ENCODE results near the gene DLEC1.

The DLEC1 gene

DNA sequence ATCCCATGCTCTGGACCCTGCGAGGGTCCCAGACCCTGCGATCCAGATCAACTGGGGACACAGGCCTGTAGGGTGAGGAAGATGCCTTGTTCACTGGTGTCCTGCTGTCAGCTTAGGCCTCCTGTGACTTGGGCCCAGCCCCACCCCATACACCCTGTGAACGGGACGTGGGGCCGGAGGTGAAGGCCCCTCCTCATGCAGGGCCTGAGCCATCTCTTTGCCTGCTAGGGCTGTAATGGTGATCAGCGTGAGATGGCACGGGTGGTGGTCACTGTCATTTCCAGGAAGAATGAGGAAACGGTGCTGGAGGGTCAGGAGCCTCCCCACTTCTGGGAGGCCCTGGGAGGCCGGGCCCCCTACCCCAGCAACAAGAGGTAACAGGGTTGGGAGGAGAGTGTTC, 36.1 kb upstream of the DLEC1 start:
- DNase-seq = no peak

DNA sequence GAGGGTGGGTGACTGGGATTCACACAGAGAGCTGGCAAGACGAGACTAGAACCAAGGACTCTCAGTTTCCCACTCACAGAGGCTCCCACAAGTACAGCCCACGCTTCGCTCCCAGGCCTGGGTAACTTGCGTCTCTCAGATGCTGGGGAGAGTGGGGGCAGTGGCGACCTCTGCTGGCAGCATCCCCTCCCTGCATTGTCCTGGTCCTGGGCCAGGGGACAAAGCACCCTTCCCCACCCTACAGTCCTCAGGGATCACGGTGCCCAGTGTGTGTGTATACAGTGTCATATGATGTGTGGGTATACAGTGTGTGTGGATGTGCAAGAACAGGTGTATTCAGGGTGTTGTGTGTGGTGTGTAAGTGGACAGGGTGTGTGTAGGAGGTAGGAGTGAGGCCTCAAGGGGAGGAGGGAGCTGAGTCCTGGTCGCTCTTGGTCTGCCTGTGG, 35.6 kb upstream of the DLEC1 start:
- peak; percentile 50 for DNase-seq

DNA sequence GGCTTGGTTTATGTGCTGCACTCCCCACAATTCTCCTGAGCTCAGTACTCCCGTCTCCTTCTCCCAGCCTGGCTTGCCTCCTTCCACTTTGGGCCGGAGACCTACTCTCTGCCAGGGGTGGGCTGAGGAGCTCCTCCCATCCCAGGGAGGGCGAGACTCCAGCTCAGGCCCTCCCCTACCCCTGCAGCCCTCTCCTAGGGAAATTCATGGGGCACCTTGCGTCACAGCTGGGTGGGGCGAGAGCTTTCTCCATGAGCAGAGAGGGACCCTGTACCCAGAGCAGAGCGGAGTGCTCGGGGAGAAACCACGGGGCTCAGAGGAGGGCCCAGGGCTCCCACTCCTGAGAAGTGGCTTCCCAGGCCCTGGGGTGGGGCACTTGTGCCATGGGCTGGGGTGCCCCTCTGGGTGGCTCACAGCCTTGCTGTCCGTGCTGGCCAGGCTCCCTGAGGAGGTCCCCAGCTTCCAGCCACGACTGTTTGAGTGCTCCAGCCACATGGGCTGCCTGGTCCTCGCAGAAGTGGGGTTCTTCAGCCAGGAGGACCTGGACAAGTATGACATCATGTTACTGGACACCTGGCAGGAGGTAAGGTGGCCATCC, 35.1 kb upstream of the DLEC1 start:
- no peak for DNase-seq

DNA sequence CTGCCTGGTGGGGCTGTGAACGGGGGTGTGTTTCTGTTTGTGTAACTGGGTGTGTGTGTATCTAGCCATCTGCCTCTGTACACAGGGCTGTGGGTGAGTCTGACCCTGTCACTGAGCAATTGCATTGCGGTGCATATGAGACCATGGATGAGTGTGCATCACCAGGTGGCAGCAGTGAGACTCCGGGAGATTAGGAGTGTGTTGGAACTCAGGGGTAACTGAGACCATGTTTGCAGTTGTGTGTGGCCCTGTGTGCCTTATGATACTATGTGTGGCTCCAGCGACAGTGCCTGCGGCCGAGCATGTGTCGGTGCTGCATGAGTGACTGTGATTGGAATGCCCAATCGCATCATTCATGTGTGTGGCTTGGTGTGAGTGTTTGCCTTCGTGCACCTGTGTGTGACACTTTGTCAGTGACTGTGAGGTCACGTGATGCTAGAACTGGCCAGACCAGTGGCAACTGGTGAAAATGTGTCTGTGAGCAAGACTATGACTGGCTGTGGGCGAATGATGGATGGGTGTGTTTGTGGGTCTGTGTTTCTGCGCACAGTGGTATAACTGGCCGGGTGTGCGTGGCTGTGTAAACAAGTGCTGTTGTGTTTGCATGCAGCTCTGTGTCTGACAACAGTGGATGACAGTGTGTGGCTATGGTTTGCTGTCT, 34.5 kb upstream of the DLEC1 start:
- DNase-seq = no peak

DNA sequence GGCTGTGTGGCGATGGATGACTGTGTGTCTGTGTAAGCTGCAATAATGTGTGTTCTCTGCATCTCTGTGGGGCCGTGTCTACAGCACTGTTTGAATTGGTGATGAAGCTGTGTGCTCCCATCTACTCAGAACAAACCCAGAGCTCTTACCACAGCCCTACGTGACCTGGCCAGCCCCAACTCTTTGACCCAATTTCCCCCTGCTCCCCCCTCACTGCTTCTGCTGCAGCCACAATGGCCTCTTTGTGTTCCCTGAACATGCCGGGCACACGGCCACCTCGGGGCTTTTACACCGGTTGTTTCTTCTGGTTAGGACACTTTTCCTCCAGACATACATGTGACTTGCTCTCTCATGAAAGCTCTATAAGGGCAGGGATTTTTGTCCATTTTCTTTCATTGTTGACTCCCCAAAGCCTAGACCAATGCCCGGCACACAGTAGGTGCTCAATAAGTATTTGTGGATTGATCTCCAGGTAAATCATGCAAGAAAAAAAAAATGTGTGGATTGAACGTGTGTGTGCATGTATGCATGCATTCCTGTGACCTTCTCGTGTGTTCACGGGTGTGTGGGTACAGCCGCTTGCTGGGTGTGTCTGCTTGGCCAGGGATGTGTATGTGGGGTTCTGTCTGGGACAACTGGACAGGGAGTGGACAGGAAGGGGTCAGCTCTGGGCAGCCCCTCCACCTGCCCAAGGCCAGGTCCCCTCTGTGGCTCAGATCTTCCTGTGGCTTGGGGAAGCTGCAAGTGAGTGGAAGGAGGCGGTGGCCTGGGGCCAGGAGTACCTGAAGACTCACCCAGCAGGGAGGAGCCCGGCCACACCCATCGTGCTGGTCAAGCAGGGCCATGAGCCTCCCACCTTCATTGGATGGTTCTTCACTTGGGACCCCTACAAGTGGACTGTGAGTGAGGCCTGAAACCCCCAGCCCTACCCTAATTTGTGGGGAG, 33.7 kb upstream of the DLEC1 start:
- no peak for DNase-seq

DNA sequence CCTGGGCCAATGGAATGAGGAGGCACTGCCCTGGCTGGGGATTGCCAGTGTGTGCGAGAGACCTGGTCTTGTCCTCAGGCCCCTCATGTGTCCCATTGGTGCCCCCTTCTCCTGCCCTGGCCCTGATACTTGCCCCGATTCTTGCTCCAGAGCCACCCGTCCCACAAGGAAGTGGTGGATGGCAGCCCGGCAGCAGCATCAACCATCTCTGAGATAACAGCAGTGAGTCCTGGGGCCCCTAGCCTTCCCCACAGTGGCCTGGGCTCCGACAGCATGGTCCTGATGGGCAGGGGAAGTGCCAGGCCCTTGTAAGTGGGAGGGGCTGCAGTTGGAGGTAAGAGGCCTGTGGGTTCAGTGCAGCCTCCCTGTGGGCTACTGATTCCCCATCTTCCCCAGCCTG, 33.0 kb upstream of the DLEC1 start:
- no peak for DNase-seq

DNA sequence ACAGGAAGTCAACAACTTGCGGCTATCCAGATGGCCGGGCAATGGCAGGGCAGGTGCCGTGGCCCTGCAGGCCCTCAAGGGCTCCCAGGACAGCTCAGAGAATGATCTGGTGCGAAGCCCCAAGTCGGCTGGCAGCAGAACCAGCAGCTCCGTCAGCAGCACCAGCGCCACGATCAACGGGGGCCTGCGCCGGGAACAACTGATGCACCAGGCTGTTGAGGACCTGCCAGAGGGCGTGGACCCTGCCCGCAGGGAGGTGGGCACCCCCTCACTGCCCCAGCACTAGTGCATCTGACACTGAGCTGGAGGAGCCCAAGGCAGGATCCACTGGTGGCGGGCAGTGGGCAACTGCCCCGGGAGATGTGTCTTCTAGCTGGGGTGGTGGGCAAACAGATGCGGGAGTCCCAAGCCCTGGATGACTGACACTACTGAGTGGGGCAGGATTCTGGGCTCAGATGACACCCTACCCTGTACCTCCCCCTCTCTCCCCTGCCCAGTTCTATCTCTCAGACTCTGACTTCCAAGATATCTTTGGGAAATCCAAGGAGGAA, 32.5 kb upstream of the DLEC1 start:
- DNase-seq = no peak

DNA sequence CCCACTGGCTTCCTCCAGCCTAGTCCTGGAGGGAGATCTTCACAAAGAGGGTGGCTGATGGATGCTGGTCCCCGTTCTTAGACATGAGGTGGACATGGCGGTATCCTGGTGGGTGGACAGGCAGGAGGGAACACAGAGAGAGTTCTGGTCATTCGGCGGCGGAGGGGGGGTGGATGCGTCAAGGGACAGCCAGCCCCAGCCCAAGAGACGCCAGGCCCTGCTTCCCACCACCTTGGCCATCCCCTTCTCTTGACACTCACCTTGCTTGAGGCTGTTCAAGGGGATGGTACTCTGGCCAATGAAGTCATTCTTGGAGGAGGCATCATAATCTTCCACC, 31.3 kb upstream of the DLEC1 start:
- no peak for DNase-seq

DNA sequence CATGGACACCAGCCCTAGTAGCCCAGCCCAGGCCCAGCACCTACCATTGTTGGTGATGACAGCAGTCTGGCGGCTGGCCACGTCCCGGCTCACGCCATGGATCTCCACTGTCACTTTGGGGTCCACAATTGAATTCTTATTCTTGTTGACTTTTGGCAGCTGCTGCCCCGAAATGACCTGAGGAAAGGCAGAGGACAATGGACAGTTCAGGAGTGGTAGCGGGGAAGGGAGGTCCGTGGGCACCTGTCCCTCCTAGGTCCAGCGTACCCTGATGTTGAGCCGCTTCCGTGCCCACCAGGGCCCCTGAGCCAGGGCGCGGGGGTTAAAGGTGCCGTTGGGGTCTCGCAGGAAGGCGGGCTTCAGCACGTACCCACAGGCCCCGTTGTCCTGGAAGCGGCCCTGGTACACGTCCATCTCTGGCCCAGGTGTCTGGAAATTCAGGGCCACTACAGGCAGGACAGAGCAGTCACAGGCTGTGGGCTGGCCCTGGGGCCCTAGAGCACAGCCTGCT, 30.8 kb upstream of the DLEC1 start:
- no peak for DNase-seq

DNA sequence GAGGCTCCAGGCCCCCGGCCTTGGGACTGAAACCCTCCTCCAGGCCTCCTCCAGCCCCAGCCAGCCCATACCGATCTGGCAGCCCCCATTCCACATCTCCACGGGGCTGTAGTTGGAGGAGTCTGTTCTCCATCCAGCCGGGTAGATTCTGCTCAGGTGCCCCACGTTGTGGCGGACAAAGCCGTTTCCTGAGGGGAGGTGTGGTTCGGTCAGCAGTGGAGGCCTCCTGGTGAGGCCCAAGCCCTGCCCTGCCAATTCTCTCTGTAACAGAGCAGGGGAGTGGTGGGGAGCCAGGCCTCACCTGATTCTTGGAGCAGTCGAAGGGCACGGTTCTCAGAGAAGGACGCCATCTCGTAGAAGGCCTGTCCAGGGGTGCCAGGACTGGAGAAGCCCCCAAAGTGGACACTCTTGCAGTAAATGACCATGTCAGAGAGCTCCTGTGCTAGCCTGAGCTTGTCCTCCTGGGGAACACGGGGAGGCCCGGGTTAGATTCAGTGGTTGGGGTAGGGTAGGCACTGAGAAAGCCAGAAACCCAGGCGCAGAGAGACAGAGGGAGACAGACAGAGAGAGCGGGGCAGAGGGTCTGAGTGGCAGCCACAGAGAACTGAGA, 29.9 kb upstream of the DLEC1 start:
- DNase-seq = no peak

DNA sequence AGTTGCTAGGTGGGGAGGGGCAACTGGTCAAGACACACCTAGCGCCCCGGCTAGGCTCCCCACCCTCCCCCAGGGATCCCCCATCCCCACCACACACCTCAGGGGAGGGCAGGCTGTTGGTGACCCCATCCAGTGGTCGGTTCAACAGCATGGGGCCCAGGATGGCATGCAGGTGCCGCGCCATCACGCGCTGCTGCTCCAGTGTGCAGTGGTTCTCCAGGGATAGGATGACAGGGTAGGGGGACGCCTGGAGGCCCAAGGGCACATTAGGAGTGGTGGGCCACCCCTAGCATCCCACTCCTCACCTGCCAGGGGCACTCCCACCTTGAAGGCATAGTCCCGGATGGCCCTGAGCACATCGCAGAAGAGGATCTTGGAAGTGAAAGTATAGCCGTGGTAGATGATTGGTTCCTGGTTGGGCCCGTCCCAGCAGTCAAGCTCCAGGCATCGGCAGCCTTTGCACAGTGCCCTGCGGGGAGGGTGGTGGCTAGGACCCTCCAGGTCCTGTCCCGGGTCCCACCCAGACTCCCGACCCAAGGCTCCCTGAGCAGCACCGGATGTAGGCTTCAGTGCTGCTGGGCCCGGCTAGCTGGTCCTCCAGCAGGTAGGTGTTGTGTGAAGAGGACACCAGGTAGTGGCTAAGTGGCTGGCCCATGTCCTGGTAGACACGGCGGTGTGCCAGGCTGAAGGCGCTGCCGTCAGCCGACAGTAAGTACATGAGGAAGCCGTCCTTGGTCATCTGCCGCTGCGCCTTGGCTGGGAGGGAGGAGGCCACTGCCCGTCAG, 29.0 kb upstream of the DLEC1 start:
- no peak for DNase-seq

DNA sequence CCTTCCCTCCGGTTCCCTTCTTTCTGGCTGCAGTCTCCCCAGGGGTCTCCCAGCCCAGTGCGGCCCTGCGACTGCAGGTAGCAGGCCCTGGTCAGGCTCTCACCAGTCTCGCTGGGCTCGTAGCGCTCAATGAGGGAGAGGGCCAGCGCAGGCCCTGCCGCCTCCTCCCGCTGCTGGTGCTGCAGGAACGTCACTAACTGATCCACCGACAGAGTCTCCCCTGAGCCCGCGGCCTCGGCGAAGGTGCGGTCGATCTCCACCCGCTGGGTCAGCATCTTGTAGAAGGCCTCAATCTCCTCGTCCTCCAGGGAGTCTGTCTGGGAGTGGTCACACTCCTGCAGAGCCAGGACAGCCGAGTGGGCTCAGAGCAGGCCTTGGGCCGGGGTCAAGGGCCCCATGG, 27.9 kb upstream of the DLEC1 start:
- DNase-seq = no peak

DNA sequence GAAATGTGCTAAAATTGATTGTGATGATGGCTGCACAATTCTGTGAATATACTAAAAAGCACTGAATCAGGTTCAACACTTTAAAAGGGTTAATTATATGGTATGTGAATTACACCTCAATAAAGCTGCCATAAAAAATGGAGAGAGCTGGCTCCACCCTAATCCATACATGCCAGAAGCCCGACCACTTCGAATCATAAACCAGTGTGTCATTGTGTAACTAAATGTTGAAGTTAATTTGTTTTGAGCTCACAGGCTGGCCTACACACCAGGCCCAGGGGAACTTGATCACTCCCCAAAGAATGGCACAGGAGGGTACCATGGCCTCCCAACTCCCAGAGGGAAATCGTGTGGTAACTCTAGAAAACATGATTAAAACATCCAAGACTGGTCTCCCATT, 23.5 kb upstream of the DLEC1 start:
- no peak for DNase-seq

DNA sequence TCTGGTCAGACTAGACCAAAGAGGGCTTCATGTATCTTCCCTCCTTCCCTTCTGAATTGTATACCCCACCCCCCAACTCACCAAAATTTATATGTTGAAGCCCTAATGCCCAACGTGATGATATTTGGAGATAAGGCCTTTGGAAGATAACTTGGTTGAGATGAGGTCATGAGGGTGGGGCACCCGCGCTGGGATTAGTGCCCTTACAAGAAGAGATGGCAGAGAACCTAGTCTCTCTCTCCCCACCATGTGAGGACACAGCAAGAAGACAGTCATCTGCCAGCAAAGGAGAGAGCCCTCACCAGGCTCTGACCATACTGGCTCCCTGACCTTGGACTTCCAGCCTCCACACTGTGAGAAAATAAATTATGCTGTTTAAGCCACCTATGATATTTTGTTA, 23.0 kb upstream of the DLEC1 start:
- DNase-seq = no peak

DNA sequence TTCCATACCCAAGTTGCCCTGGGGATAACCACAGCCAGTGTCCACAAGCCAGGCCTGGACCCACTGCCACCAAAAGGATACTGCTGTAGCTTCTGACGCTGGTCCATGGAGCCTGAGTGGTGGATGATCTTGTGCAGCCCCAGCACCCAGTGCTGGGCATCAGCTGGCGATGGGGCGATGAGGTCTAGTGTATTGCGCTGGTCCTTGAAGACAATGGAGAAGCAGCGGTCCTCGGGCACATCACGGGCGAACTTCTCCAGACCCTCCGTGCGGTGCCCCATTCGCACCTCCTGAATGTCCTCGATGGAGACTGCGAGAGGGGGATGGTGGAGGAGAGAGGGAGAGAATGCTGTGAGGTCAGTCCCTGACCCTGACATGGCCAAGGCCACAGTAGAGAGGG, 22.6 kb upstream of the DLEC1 start:
- DNase-seq = no peak

DNA sequence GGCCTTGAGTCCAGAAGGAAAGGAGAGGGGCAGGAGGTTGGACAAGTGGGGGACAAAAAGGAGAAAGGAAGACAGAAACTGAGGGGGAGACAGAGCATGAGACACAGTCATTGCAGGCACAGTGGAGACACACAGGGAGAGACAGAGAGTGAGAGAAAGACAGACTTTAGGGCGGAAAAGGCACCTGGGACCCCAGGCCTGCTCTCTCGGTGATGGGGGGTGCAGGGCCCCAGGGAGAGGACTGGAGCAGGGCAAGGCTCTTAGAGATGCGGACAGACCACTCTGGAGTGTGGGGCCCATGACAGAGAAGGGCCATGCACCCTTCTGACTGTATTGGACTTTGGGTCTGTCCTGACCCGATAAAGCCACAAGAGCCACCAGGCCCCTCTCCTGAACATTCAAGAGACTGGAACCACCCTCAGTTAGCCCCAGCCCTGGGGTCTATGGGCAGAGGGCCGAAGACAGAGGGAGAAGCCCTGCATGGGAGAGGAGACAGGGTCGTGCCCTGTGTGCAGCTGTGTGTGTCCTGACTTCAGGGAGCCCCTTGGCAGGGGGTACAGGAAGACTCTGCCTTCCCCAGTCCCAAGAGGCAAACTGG, 22.1 kb upstream of the DLEC1 start:
- DNase-seq = no peak

DNA sequence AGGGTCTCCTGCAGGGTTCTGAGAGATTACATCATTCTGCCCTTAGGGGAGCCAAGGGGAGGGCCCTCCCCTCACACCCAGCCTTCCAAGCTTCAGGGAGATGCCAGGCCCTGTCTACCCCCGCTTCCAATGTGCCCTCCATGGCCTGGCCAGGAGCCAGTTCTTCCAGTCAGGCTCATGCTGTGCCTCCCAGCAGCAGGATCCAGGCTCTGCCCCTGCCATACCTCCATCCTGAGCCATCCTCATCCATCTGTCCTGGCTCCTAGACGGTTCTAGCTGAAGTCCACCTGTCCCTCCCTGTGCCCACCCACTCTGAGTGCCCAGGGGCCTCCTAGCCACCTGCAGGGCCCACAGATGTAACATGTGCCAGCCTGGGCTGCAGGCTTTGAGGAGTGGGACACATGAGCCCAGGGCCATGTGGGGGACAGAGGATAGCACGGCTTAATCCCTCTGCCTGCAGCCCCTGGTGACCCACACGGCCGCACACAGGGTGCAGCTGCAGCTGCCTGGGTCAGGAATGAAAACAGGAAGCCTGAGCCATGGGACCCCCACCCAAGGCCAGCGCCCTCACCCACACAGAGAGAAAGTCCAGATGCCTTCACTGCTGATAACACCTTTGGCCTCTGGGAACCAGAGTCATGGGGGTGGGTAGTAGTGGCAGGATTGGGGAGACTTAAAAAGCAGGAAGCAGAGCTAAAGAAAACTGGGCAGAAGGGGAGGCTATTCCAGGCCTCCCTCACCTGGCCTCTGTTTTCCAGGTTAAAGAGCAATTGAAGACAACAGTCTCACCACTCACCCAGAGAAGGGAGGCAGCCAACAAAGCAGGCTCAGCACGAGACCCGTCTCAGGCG, 21.3 kb upstream of the DLEC1 start:
- DNase-seq = no peak

DNA sequence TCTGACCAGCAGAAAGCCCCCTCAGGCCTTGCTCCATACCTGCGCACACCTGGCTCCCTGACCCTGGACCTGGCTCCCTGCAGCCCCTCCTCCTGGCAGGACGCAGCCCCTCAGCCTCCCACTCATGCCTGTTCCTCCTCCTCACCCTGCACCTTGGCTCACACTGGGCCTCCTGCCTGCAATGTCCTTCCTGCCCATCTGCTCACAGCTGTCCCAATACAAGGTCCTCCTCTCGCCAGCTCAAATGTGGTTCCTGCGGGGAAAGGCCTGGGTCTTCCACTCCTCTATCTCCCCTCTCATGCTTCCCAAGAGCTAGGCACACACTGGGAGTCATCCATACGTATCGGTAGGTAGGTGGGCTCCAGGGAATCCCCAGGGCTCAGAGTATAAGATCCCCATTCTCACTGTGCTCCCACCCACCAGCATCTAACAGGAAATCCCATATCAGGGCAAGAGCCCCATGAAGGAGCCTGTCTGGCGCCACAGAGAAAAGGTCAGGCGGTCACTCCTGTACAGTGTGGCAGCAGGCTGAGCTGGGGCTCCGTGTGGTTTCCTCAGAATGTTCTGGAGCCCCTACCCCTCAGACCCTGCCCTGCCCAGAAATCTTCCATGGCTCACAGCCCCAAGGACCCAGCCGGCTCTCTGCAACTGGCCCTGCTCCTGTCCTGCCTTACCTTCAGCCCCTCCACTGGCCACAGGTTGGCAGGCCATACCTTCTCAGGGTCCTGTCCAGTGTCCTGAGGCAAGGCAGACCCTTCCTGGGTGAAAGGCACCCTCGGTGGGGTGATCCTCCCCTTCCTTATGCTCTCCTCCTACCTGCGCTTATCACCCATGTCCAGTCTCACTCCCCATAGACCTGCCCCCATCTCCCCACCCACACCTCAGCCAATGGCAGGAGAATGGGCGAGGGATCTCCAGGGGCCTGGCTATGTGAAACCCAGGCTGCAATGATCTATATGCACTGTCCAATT, 20.4 kb upstream of the DLEC1 start:
- DNase-seq = no peak

DNA sequence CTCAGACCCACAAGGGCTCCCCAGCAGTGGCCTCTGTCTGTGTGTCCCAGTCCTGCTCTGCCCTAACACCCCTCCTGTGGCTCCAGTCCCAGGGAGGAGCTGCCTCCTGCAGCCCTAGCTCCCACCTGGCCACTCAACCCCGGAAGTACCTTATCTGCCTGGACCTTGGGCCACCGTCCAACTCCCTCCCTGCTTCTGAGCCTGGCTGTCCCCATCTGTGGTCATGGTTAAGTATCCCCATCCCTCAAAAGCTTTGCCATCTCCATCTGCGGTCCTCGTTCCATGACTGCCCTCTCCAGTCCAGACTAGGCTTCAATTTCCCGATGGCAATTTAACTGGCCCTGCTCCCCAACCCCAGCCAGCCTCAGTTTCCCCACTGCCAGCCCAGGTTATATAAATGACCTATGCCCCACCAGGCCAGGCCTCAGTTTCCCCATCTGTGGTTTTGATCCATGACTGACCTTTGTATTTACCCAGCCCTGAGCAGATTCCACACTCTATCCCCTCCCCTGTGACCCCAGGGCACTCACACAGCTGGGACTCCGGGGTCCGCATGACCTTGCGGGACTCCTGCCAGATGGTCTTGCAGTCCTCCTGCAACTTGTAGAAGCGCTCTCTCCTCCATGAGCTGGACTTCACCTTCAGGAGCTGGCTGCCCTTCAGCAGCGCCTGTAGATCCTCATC, 19.2 kb upstream of the DLEC1 start:
- DNase-seq = no peak

Data from effector CD8-positive, alpha-beta T cell (primary cell).